GM19099 (cell line): Measurements from ENCODE around the gene SHISAL1.

Experiments used
- POLR2A ChIP-seq: IDR thresholded peaks from 3 replicates; pipeline ENCODE4 v1.6.1; 2011; ENCODE audit warnings: low read depth; ENCODE audit not compliant: insufficient read length; ENCODE audit errors: extremely low read depth

Gene SHISAL1

DNA sequence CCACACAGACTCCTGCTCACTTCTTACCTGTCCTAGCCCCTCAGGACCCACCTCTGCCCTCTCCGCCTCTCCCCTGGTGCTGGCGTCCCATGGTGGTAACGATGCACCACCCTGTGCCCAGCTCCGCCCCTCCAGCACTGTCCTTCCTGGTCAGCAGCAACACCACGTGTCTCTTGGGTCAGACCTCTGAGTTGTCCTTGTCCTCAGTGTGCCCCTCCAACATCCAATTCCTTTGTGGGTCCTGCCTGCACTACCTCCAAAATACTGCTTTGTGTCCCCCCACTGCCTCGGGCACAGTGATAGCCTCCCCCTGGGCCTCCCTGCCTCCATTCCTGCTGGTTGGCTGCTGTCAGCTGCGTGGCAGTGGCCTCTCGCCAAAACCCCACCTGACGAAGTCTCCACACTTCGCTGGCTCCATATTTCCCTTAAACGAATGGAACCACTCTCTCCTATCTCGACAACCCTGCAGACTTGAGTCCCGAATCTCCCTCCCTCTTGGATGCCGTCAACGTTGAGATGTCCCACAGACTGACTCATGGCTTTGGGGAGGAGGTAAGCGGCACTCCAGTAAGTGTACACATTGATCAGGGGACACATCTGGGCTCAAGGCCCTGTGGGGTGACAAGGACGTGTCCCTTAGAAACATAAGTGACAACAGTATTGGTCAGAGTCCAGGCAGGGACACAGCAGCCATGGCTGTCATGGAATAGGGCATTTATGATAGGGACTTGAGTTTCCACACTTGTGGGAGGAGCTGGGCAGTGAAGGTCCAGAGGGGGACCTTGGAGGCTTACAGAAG is 42.8 kb downstream of the SHISAL1 start:
- no peak for TF ChIP-seq POLR2A

DNA sequence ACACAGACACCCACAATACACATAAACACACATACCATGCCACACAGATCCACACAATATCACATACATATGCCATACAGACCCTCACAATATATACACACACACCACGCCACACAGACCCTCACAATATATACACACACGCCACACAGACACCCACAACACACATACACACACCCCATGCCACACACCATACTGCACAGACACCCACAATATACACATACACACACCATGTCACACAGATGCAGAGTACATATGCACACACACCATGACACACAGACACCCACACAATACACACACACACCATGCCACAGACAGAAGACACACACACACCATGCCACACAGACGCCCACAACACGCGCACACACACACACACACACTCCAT is 43.6 kb downstream of the SHISAL1 start:
- TF ChIP-seq POLR2A = no peak

GRCh38 chr22:44268431-44269116 is 44.2 kb downstream of the SHISAL1 start:
- no peak for TF ChIP-seq POLR2A

DNA sequence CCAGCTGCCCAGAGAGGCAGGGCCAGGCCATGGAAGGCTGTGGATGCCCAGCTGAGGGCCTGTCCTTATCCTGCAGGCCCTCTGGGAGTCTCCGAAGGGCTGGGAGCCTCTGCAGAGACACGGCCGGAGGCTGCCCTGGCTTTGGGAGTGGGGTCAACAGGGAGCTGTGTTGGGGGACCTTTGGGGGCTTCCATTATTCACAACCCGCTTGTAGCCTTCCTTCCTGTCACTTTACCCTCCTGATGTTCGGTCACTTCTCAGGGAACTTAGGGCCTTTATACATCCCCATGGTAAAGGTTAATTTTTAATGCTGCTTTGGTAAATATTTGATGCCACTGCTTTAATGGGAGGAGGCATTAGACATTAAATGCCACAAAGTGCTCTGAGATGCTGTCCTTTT is 44.9 kb downstream of the SHISAL1 start:
- no peak for TF ChIP-seq POLR2A

DNA sequence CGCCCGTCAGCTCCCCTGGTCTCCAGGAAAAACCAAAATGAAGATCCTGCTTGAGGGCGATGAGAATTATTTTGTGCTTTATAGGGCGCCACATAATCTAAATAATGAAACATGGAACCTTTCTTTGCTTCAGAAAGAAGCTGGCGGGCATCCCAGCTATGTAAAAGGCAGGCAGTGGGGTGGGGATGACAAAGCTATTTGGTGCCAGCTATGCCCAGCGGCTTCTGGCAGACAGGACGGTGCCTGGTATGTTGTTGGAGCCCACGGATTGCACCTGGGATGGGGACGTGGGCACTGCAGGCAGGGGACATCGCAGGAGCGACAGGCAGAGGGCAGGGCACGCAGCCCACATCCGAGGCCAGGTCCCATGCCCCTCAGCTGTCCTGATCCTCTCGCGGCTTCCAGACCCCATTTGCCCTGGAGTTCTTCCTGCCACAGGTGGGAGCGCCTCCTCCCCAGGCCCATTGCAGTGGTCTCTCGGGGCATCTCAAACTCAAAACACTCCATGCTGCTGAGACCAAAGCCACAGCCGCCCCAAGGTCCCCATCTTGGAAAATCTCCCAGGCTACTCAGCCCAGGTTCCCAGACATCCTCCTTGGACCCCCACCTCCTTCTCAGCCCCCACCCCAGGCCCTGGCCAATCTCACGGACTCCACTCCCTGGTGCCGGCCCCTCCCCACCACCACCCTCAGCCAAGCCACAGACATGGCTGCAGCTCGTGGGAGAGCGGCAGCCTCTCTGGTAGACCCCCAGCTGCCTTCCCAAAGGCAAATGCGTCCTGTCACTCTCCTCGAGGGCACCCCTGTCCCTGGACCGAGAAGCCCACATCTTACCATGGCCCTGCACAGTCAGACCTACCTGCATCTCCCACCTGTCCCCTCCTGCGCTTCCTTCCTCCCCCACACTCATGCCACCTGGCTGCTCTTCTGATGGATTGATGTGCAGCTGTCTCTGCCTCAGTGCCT is 45.7 kb downstream of the SHISAL1 start:
- TF ChIP-seq POLR2A = no peak

DNA sequence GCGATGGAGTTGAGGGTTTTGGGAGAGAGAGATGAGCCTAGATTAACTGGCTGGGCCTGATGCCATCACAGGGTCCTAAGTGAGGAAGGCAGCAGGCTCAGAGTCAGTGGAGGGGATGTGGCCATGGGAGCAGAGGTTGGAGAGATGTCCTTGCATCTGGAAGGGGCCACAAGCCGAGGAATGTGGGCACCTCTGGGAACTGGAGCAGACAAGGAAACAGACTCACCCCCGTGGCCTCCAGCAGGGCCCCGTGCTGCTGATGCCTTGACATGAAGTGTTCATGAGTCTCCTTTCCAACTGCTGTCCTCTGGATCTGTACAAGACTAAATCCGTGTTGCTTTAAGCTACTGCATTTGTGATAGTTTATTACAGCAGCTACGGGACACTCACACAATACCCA is 49.2 kb downstream of the SHISAL1 start:
- TF ChIP-seq POLR2A = no peak

DNA sequence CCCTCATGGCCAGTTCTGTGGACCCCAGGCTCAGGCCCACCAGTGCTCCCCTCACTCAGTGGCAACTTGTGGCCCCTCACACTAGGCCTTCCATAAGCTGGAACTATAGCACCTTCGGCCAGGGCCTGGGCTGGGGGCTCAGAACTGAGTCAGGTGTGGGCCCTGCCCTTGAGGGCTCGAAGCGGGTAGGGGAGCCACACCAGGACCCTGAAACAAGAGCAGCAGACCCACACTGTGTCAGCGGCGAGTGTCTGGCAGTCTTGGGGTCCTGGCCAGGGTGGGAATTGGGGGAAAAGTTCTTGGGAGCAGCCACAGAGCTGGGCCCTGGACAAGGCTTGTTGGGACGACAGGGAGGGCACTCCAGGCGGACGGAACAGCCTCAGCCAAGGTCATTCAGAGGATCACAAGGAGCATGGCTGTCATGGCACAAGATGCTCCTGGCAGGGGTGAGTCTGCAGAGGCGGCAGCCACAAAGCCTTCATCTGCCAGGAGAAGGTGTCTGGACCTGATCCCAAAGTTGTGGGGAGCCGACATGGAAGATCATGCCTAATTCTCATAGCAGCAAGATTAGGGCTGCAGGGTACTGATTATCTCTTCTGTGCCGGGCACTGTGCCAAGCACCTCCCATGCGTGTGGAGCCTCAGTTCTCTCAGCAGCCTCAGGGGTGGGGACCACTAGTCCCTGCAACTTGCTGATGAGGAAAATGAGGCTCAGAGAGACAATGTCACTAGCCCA is 50.7 kb downstream of the SHISAL1 start:
- no peak for TF ChIP-seq POLR2A

- no peak for TF ChIP-seq POLR2A
Observed at GRCh38 chr22:44261164-44261860, 51.4 kb downstream of the SHISAL1 start.

DNA sequence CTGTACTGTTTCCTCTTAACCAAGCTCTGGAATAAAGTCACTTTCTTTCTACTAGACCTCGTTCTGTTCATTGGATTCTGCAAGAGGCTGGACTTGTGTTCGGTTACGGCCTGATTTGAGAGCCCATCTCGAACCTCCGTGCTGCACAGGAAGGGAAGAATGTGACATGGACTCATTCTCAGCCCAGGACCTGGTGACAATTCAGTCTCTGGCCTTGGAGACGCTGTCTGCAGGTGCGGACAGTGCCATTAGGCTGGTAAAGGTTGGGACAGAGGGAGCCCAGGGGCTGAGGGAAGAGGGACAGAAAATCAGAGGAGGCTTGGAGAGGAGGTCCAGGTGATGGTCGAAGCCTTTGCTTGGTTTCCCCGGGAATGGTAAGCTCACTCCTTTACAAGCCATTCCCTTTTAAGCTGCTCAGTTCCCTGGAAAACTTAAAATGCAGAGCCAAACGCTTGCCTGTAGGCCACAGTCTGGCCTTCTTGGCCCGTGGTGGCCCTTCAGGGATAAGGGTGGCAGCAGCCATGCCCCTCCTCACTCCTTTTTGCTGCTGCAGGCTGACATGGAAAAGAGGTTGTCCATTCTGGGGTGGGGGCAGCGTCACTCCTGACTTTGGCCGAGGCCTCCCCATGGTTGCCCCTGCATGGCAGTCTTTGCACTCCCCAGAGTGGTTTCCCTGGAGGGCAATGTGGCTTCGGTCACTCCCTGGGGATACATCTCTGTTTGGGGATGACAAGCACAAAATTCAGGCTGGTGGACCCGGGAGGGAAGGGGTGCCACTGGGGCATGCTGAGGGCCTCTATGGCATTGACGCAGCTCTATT is 52.3 kb downstream of the SHISAL1 start:
- TF ChIP-seq POLR2A = no peak

- no peak for TF ChIP-seq POLR2A
Observed at GRCh38 chr22:44259366-44260215, 53.2 kb downstream of the SHISAL1 start.

- TF ChIP-seq POLR2A = no peak
Observed at GRCh38 chr22:44256556-44257485, 55.9 kb downstream of the SHISAL1 start.

GRCh38 chr22:44256085-44256484 is 56.7 kb downstream of the SHISAL1 start:
- TF ChIP-seq POLR2A = no peak

DNA sequence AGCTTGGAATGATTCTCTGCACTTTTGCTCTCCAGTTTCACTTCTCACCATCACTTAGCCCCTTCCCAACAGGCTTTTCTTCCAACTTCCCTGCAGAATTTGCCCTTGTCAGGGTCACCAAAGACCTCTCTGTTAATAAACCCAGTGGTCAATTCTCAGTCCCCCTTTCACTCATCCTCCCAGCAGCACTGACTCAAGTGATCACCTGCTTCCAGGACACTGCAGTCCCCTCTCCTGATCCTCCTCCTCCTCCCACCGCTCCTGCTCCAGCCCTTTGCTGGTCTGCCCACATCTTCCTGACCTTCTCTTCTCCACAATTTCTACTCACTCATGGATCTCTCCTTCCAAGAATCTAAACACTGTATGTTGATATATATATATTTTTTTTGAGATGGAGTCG is 57.9 kb downstream of the SHISAL1 start:
- TF ChIP-seq POLR2A = no peak
